OCI-LY7 (cell line): Measurements from ENCODE around the gene EIF4A2.

ENCODE experiments used
- CTCF ChIP-seq: fragments of 200-600 bp; sonication (generic); conservative IDR thresholded peaks from 2 replicates; pipeline ENCODE4 v1.5.1; 2014; ENCODE audit warnings: mild to moderate bottlenecking, antibody characterized with exemption, low read length, moderate library complexity, mixed read lengths
- EZH2phosphoT487 ChIP-seq: fragments of 200-600 bp; sonication (generic); IDR thresholded peaks from 2 replicates; pipeline ENCODE4 v1.6.1; 2018; ENCODE audit warnings: low read depth, borderline replicate concordance, mild to moderate bottlenecking, mixed run types, antibody characterized with exemption, low read length, moderate library complexity, mixed read lengths

- TF ChIP-seq CTCF: no peak
- TF ChIP-seq EZH2phosphoT487: no peak
These were observed 43.8 kb downstream of the EIF4A2 start for GRCh38 chr3:186826976-186827857.
